GM20431 (cell line): ENCODE data around the gene SLC35F1.

Source experiments
- in situ Hi-C: fragments of 300-500 bp; cut with MseI, MboI; formaldehyde crosslinking; loops from one replicate; pipeline ENCODE4 v1.15.0; 2020; ENCODE audit warnings: low sequenced_read_pairs; ENCODE audit not compliant: unreplicated experiment

SLC35F1 gene

GRCh38 chr6:118324116-118324515, 417.1 kb downstream of the SLC35F1 start:
- in situ Hi-C loops: no loop called here

GRCh38 chr6:118325220-118325860, 418.3 kb downstream of the SLC35F1 start:
- in situ Hi-C loops: no loop called here

GRCh38 chr6:118326712-118327111, 419.6 kb downstream of the SLC35F1 start:
- in situ Hi-C loops: no loop called here

- in situ Hi-C loops: no loop called here
Observed at GRCh38 chr6:118327237-118327636, 420.2 kb downstream of the SLC35F1 start.

GRCh38 chr6:118333772-118334171, 426.7 kb downstream of the SLC35F1 start:
- in situ Hi-C loops: no loop called here

- in situ Hi-C loops: no loop called here
Observed at GRCh38 chr6:118334634-118335033, 427.6 kb downstream of the SLC35F1 start.

- in situ Hi-C loops: no loop called here
Observed at GRCh38 chr6:118335325-118335816, 428.3 kb downstream of the SLC35F1 start.

DNA sequence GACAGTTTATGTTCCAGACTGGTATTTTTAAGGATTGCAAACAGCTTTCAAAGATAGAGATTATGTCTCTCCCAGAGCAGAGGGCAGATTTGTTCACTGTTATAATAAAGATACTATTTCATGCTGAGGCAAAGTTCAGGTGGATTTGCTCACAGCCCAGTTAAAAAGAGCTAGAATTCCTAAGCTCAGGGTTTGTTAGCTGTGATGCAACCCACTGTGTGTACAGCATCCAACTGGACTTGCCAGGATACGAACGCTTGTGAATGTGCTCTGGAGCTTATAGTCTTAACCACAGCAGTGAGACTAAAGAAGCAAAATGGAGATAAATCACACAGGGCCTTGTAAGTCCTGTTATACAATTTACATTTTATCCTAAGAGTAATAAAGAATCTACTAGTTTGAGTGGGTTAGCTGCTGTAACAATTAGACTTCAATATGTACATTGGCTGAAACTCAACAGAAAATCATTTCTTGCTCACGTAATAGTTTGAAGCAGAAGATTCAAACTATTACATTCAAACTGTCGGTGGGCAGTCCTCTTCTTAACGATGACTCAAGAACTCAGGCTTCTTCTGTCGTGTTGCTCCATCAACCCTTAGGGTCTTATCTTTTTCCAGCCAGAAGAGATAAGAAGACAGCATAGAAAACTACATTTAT, 437.1 kb downstream of the SLC35F1 start:
- in situ Hi-C loops: no loop called here

- in situ Hi-C loops: no loop called here
Observed at GRCh38 chr6:118350881-118351430, 443.9 kb downstream of the SLC35F1 start.

DNA sequence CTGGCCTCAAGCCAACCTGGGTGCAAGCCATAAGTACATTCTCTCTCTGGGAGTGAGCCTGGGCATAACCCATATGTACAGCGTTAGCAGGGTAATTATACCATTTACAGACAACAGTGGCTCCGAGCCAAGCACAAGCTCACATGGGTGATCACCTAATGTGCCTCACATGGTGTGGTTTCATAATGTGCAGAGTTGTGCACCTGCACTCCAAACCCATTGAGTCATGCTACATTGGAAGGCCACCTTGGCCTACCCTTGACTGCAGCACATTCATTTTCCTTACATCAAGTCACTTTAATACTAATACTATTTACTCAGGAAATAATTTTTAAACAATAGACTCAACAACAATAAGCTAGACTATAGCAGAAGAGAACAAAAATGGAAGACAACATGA, 446.5 kb downstream of the SLC35F1 start:
- in situ Hi-C loops: no loop called here

DNA sequence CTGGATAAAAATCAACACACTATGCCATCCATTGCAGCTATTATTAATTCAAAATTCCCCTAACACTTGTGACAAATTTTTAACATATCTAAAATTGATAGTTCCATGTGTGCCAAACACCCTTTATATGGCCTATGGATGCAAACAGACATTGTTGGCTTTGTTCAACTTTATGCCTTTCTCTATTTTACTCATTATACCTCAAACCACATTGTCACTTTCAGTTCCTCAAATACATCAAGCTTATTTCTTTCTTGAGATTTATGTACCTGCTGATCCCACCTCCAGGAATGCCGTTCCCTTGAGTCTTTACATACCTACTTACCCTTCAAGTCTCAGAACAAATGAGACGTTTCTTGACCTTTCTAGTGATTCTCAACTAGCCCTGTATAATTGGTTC, 447.6 kb downstream of the SLC35F1 start:
- in situ Hi-C loops: no loop called here

GRCh38 chr6:118356054-118356453, 449.0 kb downstream of the SLC35F1 start:
- in situ Hi-C loops: no loop called here

DNA sequence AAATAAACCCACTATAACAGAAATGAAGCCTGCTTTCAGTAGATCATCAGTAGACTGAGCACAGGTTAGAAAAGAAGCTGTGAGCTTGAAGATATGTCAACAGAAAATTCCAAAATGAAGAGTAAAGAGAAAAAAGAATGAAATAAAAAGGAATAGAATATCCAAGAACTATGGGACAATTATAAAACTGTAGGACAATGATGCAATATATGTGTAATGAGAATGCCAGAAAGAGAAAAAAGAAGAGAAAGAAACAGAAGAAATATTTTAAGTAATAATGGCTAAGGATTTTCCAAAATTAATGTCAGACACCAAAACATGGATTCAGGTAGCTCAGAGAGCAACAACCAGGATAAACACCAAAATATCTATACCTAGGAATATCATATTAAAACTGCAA, 449.6 kb downstream of the SLC35F1 start:
- in situ Hi-C loops: no loop called here
